ENCODE measurements around the gene DNMT3A.

DNA sequence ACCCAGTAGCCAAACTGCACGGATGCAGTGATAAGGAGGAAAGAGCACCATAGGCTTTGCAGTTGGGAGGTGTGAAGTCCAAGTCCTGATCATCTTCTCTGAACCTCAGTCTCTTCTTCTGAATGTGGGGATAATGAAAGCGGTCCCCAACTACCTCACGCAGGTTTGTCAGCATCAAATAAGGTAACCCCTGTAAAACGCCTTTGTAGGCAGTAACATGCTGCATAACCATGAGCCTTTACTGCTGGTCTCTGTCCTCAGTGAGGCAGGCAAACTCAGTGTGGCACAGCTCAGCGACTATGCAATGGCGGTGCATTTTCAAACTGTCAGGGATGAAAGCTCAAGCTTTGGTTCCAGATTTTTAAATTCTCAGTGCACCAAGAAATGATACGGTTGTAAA, 46.1 kb downstream of the DNMT3A start:
- TF ChIP-seq, protein P1, sequence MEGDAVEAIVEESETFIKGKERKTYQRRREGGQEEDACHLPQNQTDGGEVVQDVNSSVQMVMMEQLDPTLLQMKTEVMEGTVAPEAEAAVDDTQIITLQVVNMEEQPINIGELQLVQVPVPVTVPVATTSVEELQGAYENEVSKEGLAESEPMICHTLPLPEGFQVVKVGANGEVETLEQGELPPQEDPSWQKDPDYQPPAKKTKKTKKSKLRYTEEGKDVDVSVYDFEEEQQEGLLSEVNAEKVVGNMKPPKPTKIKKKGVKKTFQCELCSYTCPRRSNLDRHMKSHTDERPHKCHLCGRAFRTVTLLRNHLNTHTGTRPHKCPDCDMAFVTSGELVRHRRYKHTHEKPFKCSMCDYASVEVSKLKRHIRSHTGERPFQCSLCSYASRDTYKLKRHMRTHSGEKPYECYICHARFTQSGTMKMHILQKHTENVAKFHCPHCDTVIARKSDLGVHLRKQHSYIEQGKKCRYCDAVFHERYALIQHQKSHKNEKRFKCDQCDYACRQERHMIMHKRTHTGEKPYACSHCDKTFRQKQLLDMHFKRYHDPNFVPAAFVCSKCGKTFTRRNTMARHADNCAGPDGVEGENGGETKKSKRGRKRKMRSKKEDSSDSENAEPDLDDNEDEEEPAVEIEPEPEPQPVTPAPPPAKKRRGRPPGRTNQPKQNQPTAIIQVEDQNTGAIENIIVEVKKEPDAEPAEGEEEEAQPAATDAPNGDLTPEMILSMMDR (IDR thresholded peaks at IDR 0.05; ENCODE audit: borderline replicate concordance, extremely low read depth, low read length, poor library complexity, severe bottlenecking) = no peak
- TF ChIP-seq EZH2 (IDR thresholded peaks at IDR 0.05; ENCODE audit: borderline replicate concordance, low read depth, low read length, severe bottlenecking) = no peak

Measured in DND-41 (cell line).